Measurements from ENCODE around the gene IL15. TPM values are rescaled to one million over a fixed set of nuclear protein-coding genes. Genes with fewer than 3 reads are reported as not detected.
"Not testable (repeated sequence)": the region's sequence is repeated elsewhere in the genome, so short reads cannot be mapped to it uniquely, and the experiment has no call there.

IL15 gene
- total and polyA plus RNA-seq, 2 experiments from 2014 or later, result not detected

DNA sequence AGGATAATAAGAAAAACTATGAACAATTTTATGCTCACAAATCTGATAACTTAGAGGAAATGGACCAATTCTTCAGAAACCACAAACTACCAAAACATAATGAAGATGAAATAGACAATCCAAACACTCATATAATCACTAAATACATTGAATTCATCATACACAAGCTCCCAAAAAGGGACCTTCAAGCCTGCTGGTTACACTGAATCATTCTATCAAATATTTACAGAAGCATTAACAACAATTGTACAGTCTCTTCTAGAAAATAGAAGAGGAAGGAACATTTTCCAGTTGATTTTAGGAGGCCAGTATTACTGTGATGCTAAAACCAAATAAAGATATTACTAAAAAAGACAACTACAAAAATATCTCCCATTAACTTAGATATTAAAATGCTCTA, 88.3 kb downstream of the IL15 start:
- no peaks in the 10 kb centered on the region for H3K27me3 ChIP-seq
- no peaks in the 10 kb centered on the region for H3K9me3 ChIP-seq (ENCODE audit: low read depth)
- no peak for DNase-seq (ENCODE audit: low read depth in 1 of 2, low spot score in 1 of 2)
- TF ChIP-seq, protein P1, sequence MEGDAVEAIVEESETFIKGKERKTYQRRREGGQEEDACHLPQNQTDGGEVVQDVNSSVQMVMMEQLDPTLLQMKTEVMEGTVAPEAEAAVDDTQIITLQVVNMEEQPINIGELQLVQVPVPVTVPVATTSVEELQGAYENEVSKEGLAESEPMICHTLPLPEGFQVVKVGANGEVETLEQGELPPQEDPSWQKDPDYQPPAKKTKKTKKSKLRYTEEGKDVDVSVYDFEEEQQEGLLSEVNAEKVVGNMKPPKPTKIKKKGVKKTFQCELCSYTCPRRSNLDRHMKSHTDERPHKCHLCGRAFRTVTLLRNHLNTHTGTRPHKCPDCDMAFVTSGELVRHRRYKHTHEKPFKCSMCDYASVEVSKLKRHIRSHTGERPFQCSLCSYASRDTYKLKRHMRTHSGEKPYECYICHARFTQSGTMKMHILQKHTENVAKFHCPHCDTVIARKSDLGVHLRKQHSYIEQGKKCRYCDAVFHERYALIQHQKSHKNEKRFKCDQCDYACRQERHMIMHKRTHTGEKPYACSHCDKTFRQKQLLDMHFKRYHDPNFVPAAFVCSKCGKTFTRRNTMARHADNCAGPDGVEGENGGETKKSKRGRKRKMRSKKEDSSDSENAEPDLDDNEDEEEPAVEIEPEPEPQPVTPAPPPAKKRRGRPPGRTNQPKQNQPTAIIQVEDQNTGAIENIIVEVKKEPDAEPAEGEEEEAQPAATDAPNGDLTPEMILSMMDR (IDR thresholded peaks at IDR 0.05; ENCODE audit: low read depth, low read length), result no peak
- H3K4me3 ChIP-seq, result no peak overlapping the region
- H3K27ac ChIP-seq, result no peak overlapping the region
- H3K36me3 ChIP-seq, result no peaks in the 10 kb centered on the region
- H3K4me1 ChIP-seq (ENCODE audit: low read depth), result no peaks in the 10 kb centered on the region

DNA sequence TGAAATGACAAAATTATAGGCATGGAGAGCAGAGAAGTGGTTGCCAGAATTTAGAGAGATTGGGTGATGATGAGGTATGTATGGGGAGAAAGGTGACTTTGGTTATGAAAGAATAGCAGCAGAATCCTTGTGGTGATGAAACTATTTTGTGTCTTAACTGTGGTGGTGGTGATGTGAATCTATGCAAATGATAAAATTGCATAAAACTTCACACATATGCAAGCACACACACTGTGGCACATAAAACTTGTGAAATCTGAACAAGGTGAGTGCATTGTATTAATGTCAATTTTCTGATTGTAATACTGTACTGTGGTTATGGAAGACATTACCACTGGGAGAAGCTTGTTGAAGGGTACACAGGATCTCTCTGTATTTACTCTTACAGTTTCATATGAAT, 91.0 kb downstream of the IL15 start:
- DNase-seq (ENCODE audit: low read depth in 1 of 2, low spot score in 1 of 2), result no peak
- Histone ChIP-seq H3K27ac (no peak overlapping the region), H3K27me3 (no peaks in the 10 kb centered on the region), H3K9me3 (ENCODE audit: low read depth) (no peaks in the 10 kb centered on the region), H3K4me3 (no peak overlapping the region), H3K4me1 (ENCODE audit: low read depth) (no peaks in the 10 kb centered on the region), H3K36me3 (no peaks in the 10 kb centered on the region)
- TF ChIP-seq, protein P1 (IDR thresholded peaks at IDR 0.05; ENCODE audit: low read depth, low read length), result no peak

DNA sequence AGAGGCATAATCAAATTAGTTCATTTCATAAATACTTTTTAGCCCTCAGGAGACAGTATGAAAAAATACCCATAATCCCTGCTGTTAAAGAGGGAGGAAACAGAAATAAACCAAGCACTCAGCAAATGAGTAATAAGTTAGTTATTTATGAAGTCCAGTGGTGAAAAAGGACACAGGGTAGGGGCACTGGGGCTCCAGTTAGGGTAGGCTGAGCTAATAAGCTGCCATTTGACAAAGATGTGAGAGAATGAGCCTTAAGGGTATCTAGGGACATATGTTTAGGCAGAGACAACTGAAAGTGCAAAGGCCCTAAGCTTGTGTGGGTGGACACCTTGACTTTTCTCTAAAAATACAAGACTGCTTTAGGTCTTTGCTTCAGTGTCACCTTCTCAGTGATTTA, 94.4 kb downstream of the IL15 start:
- H3K4me3 ChIP-seq, result no peak overlapping the region
- H3K9me3 ChIP-seq (ENCODE audit: low read depth), result no peaks in the 10 kb centered on the region
- DNase-seq (ENCODE audit: low read depth in 1 of 2, low spot score in 1 of 2), result no peak
- H3K27ac ChIP-seq, result no peak overlapping the region
- no peaks in the 10 kb centered on the region for H3K4me1 ChIP-seq (ENCODE audit: low read depth)
- TF ChIP-seq, protein P1 (IDR thresholded peaks at IDR 0.05; ENCODE audit: low read depth, low read length), result no peak
- H3K36me3 ChIP-seq, result no peaks in the 10 kb centered on the region
- H3K27me3 ChIP-seq, result no peaks in the 10 kb centered on the region

DNA sequence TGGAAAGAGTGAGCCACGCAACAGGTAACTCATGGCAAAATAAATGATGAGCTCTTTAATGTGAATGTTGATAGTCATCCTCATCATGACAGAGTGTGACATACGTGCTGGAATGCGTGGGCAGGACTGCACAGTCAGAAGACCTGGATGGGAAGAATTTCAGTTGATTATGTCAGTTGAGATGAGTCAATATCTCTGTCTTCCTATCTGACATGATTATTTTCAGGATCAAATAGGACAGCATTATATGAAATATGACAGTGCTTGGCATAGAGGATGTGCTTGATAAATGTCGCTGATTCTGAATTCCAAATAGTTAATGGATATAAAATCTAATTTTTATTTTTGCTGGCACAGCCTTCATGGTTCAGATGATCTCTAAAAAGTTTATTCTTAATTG, 95.1 kb downstream of the IL15 start:
- no peak overlapping the region for H3K27ac ChIP-seq
- H3K36me3 ChIP-seq, result no peaks in the 10 kb centered on the region
- no peaks in the 10 kb centered on the region for H3K27me3 ChIP-seq
- H3K4me3 ChIP-seq, result no peak overlapping the region
- TF ChIP-seq, protein P1 (IDR thresholded peaks at IDR 0.05; ENCODE audit: low read depth, low read length), result no peak
- no peaks in the 10 kb centered on the region for H3K9me3 ChIP-seq (ENCODE audit: low read depth)
- no peak for DNase-seq (ENCODE audit: low read depth in 1 of 2, low spot score in 1 of 2)
- no peaks in the 10 kb centered on the region for H3K4me1 ChIP-seq (ENCODE audit: low read depth)

DNA sequence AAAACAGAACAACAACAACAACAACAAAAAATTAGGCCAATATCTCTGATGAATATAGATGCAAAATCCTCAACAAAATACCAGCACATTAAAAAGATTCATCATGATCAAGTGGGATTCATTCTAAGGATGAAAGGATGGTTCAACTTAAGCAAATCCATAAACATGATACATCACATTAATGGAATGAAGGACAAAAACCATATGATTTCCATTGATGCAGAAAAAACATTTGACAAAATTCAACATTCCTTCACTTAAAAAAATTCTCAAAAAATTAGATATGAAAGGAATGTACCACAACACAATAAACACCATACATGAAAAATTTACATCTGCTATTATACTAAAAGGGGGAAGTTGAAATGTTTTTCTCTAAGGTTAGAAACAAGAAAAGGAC, 103.3 kb downstream of the IL15 start:
- DNase-seq (ENCODE audit: low read depth in 1 of 2, low spot score in 1 of 2), result no peak
- Histone ChIP-seq H3K9me3 (ENCODE audit: low read depth) (no peaks in the 10 kb centered on the region), H3K36me3 (no peaks in the 10 kb centered on the region), H3K4me3 (no peak overlapping the region), H3K4me1 (ENCODE audit: low read depth) (no peaks in the 10 kb centered on the region), H3K27me3 (no peaks in the 10 kb centered on the region), H3K27ac (no peak overlapping the region)
- TF ChIP-seq, protein P1 (IDR thresholded peaks at IDR 0.05; ENCODE audit: low read depth, low read length), result no peak

DNA sequence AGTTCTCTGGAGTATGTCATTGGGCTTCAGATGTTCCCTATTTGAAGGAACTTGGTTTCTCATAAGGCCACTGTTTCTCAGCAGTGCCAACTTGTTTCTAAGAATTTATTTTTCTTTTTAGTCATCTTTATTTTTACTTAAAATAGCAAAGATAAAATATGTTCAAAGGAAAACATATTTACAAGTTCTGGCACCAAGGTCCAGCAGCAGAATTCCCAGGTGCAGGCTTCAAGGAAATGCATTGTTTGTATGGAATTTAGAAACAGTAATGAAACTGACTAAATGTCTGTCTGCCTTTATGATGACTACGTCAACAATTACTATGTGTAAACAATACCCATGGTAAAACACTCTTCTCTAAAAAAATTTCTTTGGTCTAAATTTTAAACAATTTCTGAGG, 109.6 kb downstream of the IL15 start:
- no peaks in the 10 kb centered on the region for H3K4me1 ChIP-seq (ENCODE audit: low read depth)
- H3K4me3 ChIP-seq, result no peak overlapping the region
- H3K36me3 ChIP-seq, result no peaks in the 10 kb centered on the region
- no peaks in the 10 kb centered on the region for H3K27me3 ChIP-seq
- TF ChIP-seq, protein P1 (IDR thresholded peaks at IDR 0.05; ENCODE audit: low read depth, low read length), result no peak
- no peak overlapping the region for H3K27ac ChIP-seq
- DNase-seq (ENCODE audit: low read depth in 1 of 2, low spot score in 1 of 2), result no peak
- no peaks in the 10 kb centered on the region for H3K9me3 ChIP-seq (ENCODE audit: low read depth)

DNA sequence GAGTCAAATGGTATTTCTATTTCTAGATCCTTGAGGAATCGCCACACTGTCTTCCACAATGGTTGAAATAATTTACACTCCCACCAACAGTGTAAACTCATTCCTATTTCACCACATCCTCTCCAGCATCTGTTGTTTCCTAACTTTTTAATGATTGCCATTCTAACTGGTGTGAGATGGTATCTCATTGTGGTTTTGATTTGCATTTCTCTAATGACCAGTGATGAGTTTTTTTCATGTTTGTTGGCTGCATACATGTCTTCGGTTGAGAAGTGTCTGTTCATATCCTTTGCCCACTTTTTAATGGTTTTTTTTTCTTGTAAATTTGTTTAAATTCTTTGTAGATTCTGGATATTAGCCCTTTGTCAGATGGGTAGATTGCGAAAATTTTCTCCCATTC, 115.4 kb downstream of the IL15 start:
- not testable (repeated sequence) for H3K27ac ChIP-seq; H3K36me3 ChIP-seq; H3K4me1 ChIP-seq (ENCODE audit: low read depth); H3K27me3 ChIP-seq; H3K4me3 ChIP-seq; H3K9me3 ChIP-seq (ENCODE audit: low read depth)
- DNase-seq (ENCODE audit: low read depth in 1 of 2, low spot score in 1 of 2), result peak in 1 of 2 donors; percentile 6

Measured in cardiac muscle cell (in vitro differentiated cells and primary cell).